BLaER1 (cell line): ENCODE measurements around the gene LYPD6B.

Experiments
- H3K27ac ChIP-seq: shearing (Covaris generic); formaldehyde crosslinking; 2 replicates; pipeline ENCODE4 v1.8.1; 2022
- H3K27me3 ChIP-seq: shearing (Covaris generic); formaldehyde crosslinking; 2 replicates; pipeline ENCODE4 v1.8.1; 2022
- H3K36me3 ChIP-seq: shearing (Covaris generic); formaldehyde crosslinking; 2 replicates; pipeline ENCODE4 v1.8.1; 2022
- H3K4me1 ChIP-seq: shearing (Covaris generic); formaldehyde crosslinking; 2 replicates; pipeline ENCODE4 v1.8.1; 2022
- H3K4me2 ChIP-seq: shearing (Covaris generic); formaldehyde crosslinking; 2 replicates; pipeline ENCODE4 v1.8.1; 2022
- H3K4me3 ChIP-seq: shearing (Covaris generic); formaldehyde crosslinking; 2 replicates; pipeline ENCODE4 v1.8.1; 2022
- H3K9ac ChIP-seq: shearing (Covaris generic); formaldehyde crosslinking; 2 replicates; pipeline ENCODE4 v1.8.1; 2022
- H3K9me3 ChIP-seq: shearing (Covaris generic); formaldehyde crosslinking; 2 replicates; pipeline ENCODE4 v1.8.1; 2022
- H4K20me1 ChIP-seq: shearing (Covaris generic); formaldehyde crosslinking; 2 replicates; pipeline ENCODE4 v1.8.1; 2022
- Cebpa-rat ChIP-seq: shearing (Covaris generic); IDR thresholded peaks from 2 replicates; pipeline ENCODE4 v1.8.1; 2022

The LYPD6B gene

GRCh38 chr2:149009576-149010461, 28.7 kb upstream of the LYPD6B start:
- H3K27ac ChIP-seq, result no peak overlapping the region
- no peak for TF ChIP-seq Cebpa-rat
- H3K4me2 ChIP-seq, result no peak overlapping the region
- H3K36me3 ChIP-seq, result peaks cover 32% of the 10 kb centered on the region
- H3K9me3 ChIP-seq, result no peaks in the 10 kb centered on the region
- no peak overlapping the region for H3K9ac ChIP-seq
- H3K4me1 ChIP-seq, result no peaks in the 10 kb centered on the region
- H3K27me3 ChIP-seq, result no peaks in the 10 kb centered on the region
- H4K20me1 ChIP-seq, result no peaks in the 10 kb centered on the region
- no peak overlapping the region for H3K4me3 ChIP-seq

- no peak overlapping the region for H3K4me2 ChIP-seq
- H3K27ac ChIP-seq, result no peak overlapping the region
- H3K9ac ChIP-seq, result no peak overlapping the region
- no peak for TF ChIP-seq Cebpa-rat
- H3K9me3 ChIP-seq, result no peaks in the 10 kb centered on the region
- H3K4me1 ChIP-seq, result no peaks in the 10 kb centered on the region
- no peaks in the 10 kb centered on the region for H4K20me1 ChIP-seq
- H3K27me3 ChIP-seq, result no peaks in the 10 kb centered on the region
- peaks cover 32% of the 10 kb centered on the region for H3K36me3 ChIP-seq
- no peak overlapping the region for H3K4me3 ChIP-seq
Observed at GRCh38 chr2:149012545-149012944, 26.0 kb upstream of the LYPD6B start.

GRCh38 chr2:149015501-149015900, 23.0 kb upstream of the LYPD6B start:
- H3K27ac ChIP-seq, result no peak overlapping the region
- H3K9ac ChIP-seq, result no peak overlapping the region
- peaks cover 3% of the 10 kb centered on the region; the same call in 1 of the 2 replicates for H3K4me1 ChIP-seq
- no peak for TF ChIP-seq Cebpa-rat
- H3K9me3 ChIP-seq, result no peaks in the 10 kb centered on the region
- no peak overlapping the region for H3K4me2 ChIP-seq
- no peak overlapping the region for H3K4me3 ChIP-seq
- H3K27me3 ChIP-seq, result no peaks in the 10 kb centered on the region
- H3K36me3 ChIP-seq, result peaks cover 18% of the 10 kb centered on the region
- no peaks in the 10 kb centered on the region for H4K20me1 ChIP-seq

GRCh38 chr2:149015926-149016563, 22.5 kb upstream of the LYPD6B start:
- peaks cover 9% of the 10 kb centered on the region for H3K4me1 ChIP-seq
- H3K36me3 ChIP-seq, result peaks cover 13% of the 10 kb centered on the region
- TF ChIP-seq Cebpa-rat, result no peak
- no peak overlapping the region for H3K4me3 ChIP-seq
- no peaks in the 10 kb centered on the region for H3K27me3 ChIP-seq
- H3K9ac ChIP-seq, result no peak overlapping the region
- no peak overlapping the region for H3K27ac ChIP-seq
- no peaks in the 10 kb centered on the region for H4K20me1 ChIP-seq
- H3K9me3 ChIP-seq, result no peaks in the 10 kb centered on the region
- no peak overlapping the region for H3K4me2 ChIP-seq

GRCh38 chr2:149017116-149017985, 21.1 kb upstream of the LYPD6B start:
- no peaks in the 10 kb centered on the region for H3K27me3 ChIP-seq
- H3K36me3 ChIP-seq, result peaks cover 3% of the 10 kb centered on the region; the same call in 1 of the 2 replicates
- no peak overlapping the region for H3K27ac ChIP-seq
- H3K9ac ChIP-seq, result no peak overlapping the region
- H3K4me1 ChIP-seq, result peaks cover 22% of the 10 kb centered on the region
- no peak overlapping the region for H3K4me3 ChIP-seq
- no peak overlapping the region for H3K4me2 ChIP-seq
- no peaks in the 10 kb centered on the region for H3K9me3 ChIP-seq
- TF ChIP-seq Cebpa-rat, result no peak
- H4K20me1 ChIP-seq, result no peaks in the 10 kb centered on the region

- H3K9me3 ChIP-seq, result no peaks in the 10 kb centered on the region
- no peaks in the 10 kb centered on the region for H4K20me1 ChIP-seq
- no peak overlapping the region for H3K9ac ChIP-seq
- H3K4me1 ChIP-seq, result peaks cover 38% of the 10 kb centered on the region
- H3K36me3 ChIP-seq, result no peaks in the 10 kb centered on the region
- H3K4me2 ChIP-seq, result no peak overlapping the region
- no peak overlapping the region for H3K4me3 ChIP-seq
- H3K27me3 ChIP-seq, result no peaks in the 10 kb centered on the region
- TF ChIP-seq Cebpa-rat, result no peak
- no peak overlapping the region for H3K27ac ChIP-seq
Observed at GRCh38 chr2:149018981-149019380, 19.5 kb upstream of the LYPD6B start.

- TF ChIP-seq Cebpa-rat, result no peak
- H3K4me2 ChIP-seq, result no peak overlapping the region
Observed at GRCh38 chr2:149019768-149020167, 18.7 kb upstream of the LYPD6B start.

GRCh38 chr2:149020432-149020851, 18.1 kb upstream of the LYPD6B start:
- H4K20me1 ChIP-seq, result no peaks in the 10 kb centered on the region
- H3K9ac ChIP-seq, result no peak overlapping the region
- H3K9me3 ChIP-seq, result no peaks in the 10 kb centered on the region
- no peaks in the 10 kb centered on the region for H3K27me3 ChIP-seq
- H3K4me2 ChIP-seq, result peak overlapping the region; percentile 66
- no peak overlapping the region for H3K27ac ChIP-seq
- no peak for TF ChIP-seq Cebpa-rat
- H3K4me1 ChIP-seq, result peaks cover 41% of the 10 kb centered on the region
- no peak overlapping the region for H3K4me3 ChIP-seq
- H3K36me3 ChIP-seq, result no peaks in the 10 kb centered on the region

More at GRCh38 chr2:149019768-149020167, 18.7 kb upstream of the LYPD6B start:
- peaks cover 41% of the 10 kb centered on the region for H3K4me1 ChIP-seq
- no peaks in the 10 kb centered on the region for H3K27me3 ChIP-seq
- no peak overlapping the region for H3K27ac ChIP-seq
- H3K36me3 ChIP-seq, result no peaks in the 10 kb centered on the region
- H3K9ac ChIP-seq, result no peak overlapping the region
- H3K4me3 ChIP-seq, result no peak overlapping the region
- no peaks in the 10 kb centered on the region for H4K20me1 ChIP-seq
- no peaks in the 10 kb centered on the region for H3K9me3 ChIP-seq

GRCh38 chr2:149021271-149021719, 17.2 kb upstream of the LYPD6B start:
- no peaks in the 10 kb centered on the region for H3K36me3 ChIP-seq
- H3K9me3 ChIP-seq, result no peaks in the 10 kb centered on the region
- no peak for TF ChIP-seq Cebpa-rat
- H3K4me2 ChIP-seq, result peak overlapping the region; percentile 66
- no peaks in the 10 kb centered on the region for H3K27me3 ChIP-seq
- no peak overlapping the region for H3K4me3 ChIP-seq
- H4K20me1 ChIP-seq, result no peaks in the 10 kb centered on the region
- H3K4me1 ChIP-seq, result peaks cover 41% of the 10 kb centered on the region
- H3K27ac ChIP-seq, result peak overlapping the region; percentile 28; the same call in 1 of the 2 replicates
- H3K9ac ChIP-seq, result no peak overlapping the region; the same call in 1 of the 2 replicates
